Measurements from ENCODE around the gene TSPYL1.

GRCh38 chr6:116326996-116327395 is 47.3 kb upstream of the TSPYL1 start:
- TF ChIP-seq CTCF (conservative IDR thresholded peaks at IDR 0.05; ENCODE audit: low read depth, low read length), result no peak
- TF ChIP-seq EZH2 (IDR thresholded peaks at IDR 0.05; ENCODE audit: low read length, unreplicated experiment), result no peak

Data from PC-3 (cell line).